ENCODE data around the gene RNF111.

GRCh38 chr15:58994906-58995453 lies 7.5 kb downstream of the RNF111 start:
- TF ChIP-seq CTCF (IDR thresholded peaks at IDR 0.05) (no peak), POLR2A (IDR thresholded peaks at IDR 0.05) (no peak)
